Endothelial cell of umbilical vein (primary cell): ENCODE measurements around the gene CTSL. TPM values are rescaled to one million over a fixed set of nuclear protein-coding genes. Genes with fewer than 3 reads are reported as not detected.

Source experiments
- BruUV-seq: library from RNA; stranded (reverse); fragments of 400-500 nt; replicated peaks from 2 replicates; lab custom pipeline; 2021; lab: Mats Ljungman, UMichigan
- CTCF ChIA-PET: fragments of 300-600, 350-600 bp; sonication (Branson Sonifier 250); formaldehyde crosslinking; loops from one replicate; lab custom pipeline; 2021; ENCODE audit warnings: antibody characterized with exemption, inconsistent platforms; lab: Charles Lee
- POLR2A ChIA-PET: fragments of 300-600, 350-600 bp; sonication (Branson Sonifier 250); formaldehyde crosslinking; loops from one replicate; lab custom pipeline; 2021; ENCODE audit warnings: antibody characterized with exemption, inconsistent platforms; lab: Charles Lee
- DNase-seq: peaks from one replicate; pipeline ENCODE4 v3.0.0-alpha.2; 2011; ENCODE audit warnings: low read depth, low spot score
- FAIRE-seq: peaks from 2 replicates; lab custom pipeline; 2011; peaks lifted over from hg19 to GRCh38; lab: Jason Lieb, UNC
- H2AFZ ChIP-seq: 2 replicates; pipeline ENCODE4 v1.6.0; 2012; ENCODE audit warnings: low read depth, low read length, control low read depth, inconsistent platforms
- H3K27ac ChIP-seq: 2 replicates; pipeline ENCODE4 v1.5.1; 2011; ENCODE audit warnings: low read depth, mild to moderate bottlenecking, control low read depth, low read length, moderate library complexity; ENCODE audit not compliant: insufficient read depth
- H3K27me3 ChIP-seq, 2 experiments: 2 replicates each; pipeline versions ENCODE4 v1.6.0 to v1.6.1; 2011; ENCODE audit warnings: low read length in 2 of 2, mixed read lengths in 1 of 2; ENCODE audit not compliant: control insufficient read depth in 2 of 2, insufficient read depth in 2 of 2
- H3K36me3 ChIP-seq, 2 experiments: 2 replicates in 1 of 2; 3 replicates in 1 of 2; pipeline ENCODE4 v1.5.1; 2011; ENCODE audit warnings: low read length in 2 of 2, mild to moderate bottlenecking in 1 of 2, moderate library complexity in 1 of 2; ENCODE audit not compliant: control insufficient read depth in 2 of 2, insufficient read depth in 2 of 2; ENCODE audit errors: extremely low read depth in 1 of 2
- H3K4me1 ChIP-seq: 3 replicates; pipeline ENCODE4 v1.5.1; 2011; ENCODE audit warnings: mild to moderate bottlenecking, low read length; ENCODE audit not compliant: control insufficient read depth, insufficient read depth; ENCODE audit errors: extremely low read depth
- H3K4me2 ChIP-seq: 2 replicates; pipeline ENCODE4 v1.6.1; 2011; ENCODE audit warnings: low read length, control low read depth, mixed read lengths; ENCODE audit not compliant: insufficient read depth
- H3K4me3 ChIP-seq, 3 experiments: fragments of 200-600 bp in 1 of 3; sonication (generic), shearing (Covaris generic) in 1 of 3; replicated peaks in 1 of 3; 2 replicates each; pipeline ENCODE4 v1.5.1; 2011 to 2016; ENCODE audit warnings: control low read depth in 3 of 3, low read length in 3 of 3, mild to moderate bottlenecking in 2 of 3, inconsistent platforms in 1 of 3, low read depth in 1 of 3, moderate library complexity in 1 of 3; ENCODE audit not compliant: insufficient read depth in 1 of 3
- H3K79me2 ChIP-seq: 2 replicates; pipeline ENCODE4 v1.6.0; 2012; ENCODE audit warnings: low read length, inconsistent platforms; ENCODE audit not compliant: control insufficient read depth, insufficient read depth
- H3K9ac ChIP-seq: replicated peaks from 2 replicates; pipeline ENCODE3; 2011; ENCODE audit warnings: low read length, control low read depth; ENCODE audit not compliant: insufficient read depth; ENCODE audit errors: extremely low read depth
- H3K9me1 ChIP-seq: replicated peaks from 3 replicates; pipeline ENCODE4 v1.6.0; 2011; ENCODE audit warnings: mild to moderate bottlenecking, low read length; ENCODE audit not compliant: control insufficient read depth, insufficient read depth; ENCODE audit errors: extremely low read depth
- H3K9me3 ChIP-seq: replicated peaks from 2 replicates; pipeline ENCODE4 v1.5.1; 2012; ENCODE audit warnings: low read length, inconsistent platforms; ENCODE audit not compliant: control insufficient read depth, insufficient read depth
- H4K20me1 ChIP-seq: replicated peaks from 2 replicates; pipeline ENCODE3; 2011; ENCODE audit warnings: mild to moderate bottlenecking, low read length; ENCODE audit not compliant: control insufficient read depth, insufficient read depth; ENCODE audit errors: extremely low read depth
- EZH2 ChIP-seq: IDR thresholded peaks from 2 replicates; pipeline ENCODE4 v1.6.1; 2012; ENCODE audit warnings: borderline replicate concordance, low read depth, mild to moderate bottlenecking, moderate library complexity, low read length, inconsistent platforms; ENCODE audit not compliant: severe bottlenecking
- FOS ChIP-seq: IDR thresholded peaks from 2 replicates; pipeline ENCODE4 v1.6.1; 2011; ENCODE audit warnings: mild to moderate bottlenecking, low read length, moderate library complexity, borderline replicate concordance; ENCODE audit not compliant: insufficient read depth
- GATA2 ChIP-seq: IDR thresholded peaks from 2 replicates; pipeline ENCODE4 v1.7.0; 2011; ENCODE audit warnings: low read depth, mild to moderate bottlenecking, moderate library complexity, mixed read lengths, low read length; ENCODE audit not compliant: insufficient read length, insufficient read depth
- JUN ChIP-seq: IDR thresholded peaks from 2 replicates; pipeline ENCODE4 v1.6.1; 2011; ENCODE audit warnings: borderline replicate concordance, low read depth; ENCODE audit not compliant: insufficient read length, insufficient read depth
- MAX ChIP-seq: IDR thresholded peaks from 2 replicates; pipeline ENCODE4 v1.6.1; 2011; ENCODE audit not compliant: insufficient read depth, insufficient read length
- MYC ChIP-seq: IDR thresholded peaks from one replicate; pipeline ENCODE4 v1.6.1; 2011; ENCODE audit warnings: mild to moderate bottlenecking, low read depth, low read length
- POLR2A ChIP-seq: IDR thresholded peaks from 2 replicates; pipeline ENCODE4 v1.6.1; 2012; ENCODE audit warnings: low read depth, mild to moderate bottlenecking, control low read depth, low read length
- POLR2AphosphoS5 ChIP-seq: IDR thresholded peaks from 2 replicates; pipeline ENCODE4 v1.6.1; 2012; ENCODE audit warnings: low read depth, mild to moderate bottlenecking, control low read depth, low read length, moderate library complexity; ENCODE audit not compliant: insufficient read depth
- dilution Hi-C: fragments of 300-500 bp; cut with MboI; formaldehyde crosslinking; loops from one replicate; pipeline ENCODE4 v1.15.0; 2019; ENCODE audit warnings: low sequenced_read_pairs; ENCODE audit not compliant: extremely low pct_ligation_motif_present
- intact Hi-C: fragments of 100-400 bp; cut with micrococcal nuclease; formaldehyde crosslinking; loops from one replicate; pipeline ENCODE4 v1.10.0; 2022
- polyA plus RNA-seq, 4 experiments: library from polyadenylated mRNA; depleted of rRNA in 3 of 4; stranded (reverse) in 3 of 4; unstranded in 1 of 4; fragments of >200 nt; gene quantifications; 2 replicates each; pipeline versions ENCODE4 v1.2.1 to v1.2.3, GENCODE V29; 2011 to 2012; ENCODE audit warnings: missing spikeins in 1 of 4
- total RNA-seq: library from RNA; stranded (reverse); gene quantifications from 2 replicates; pipeline ENCODE4 v1.2.3, GENCODE V29; 2021
- TF ChIP-seq, protein P1 (sequence below), 2 donors: IDR thresholded peaks; 1 replicate in 1 of 2; 2 replicates in 1 of 2; pipeline ENCODE4 v1.5.1; 2011; ENCODE audit warnings: low read length in 2 of 2, mild to moderate bottlenecking in 2 of 2, moderate library complexity in 2 of 2, control low read depth in 1 of 2, inconsistent platforms in 1 of 2, low read depth in 1 of 2; ENCODE audit not compliant: insufficient read depth in 1 of 2; ENCODE audit errors: extremely low read depth in 1 of 2

CTSL gene
- total and polyA plus RNA-seq, 2 donors (not counting 3 experiments of a cell fraction or from before 2014, with no cell fraction given) = 98.4 to 107 TPM

DNA sequence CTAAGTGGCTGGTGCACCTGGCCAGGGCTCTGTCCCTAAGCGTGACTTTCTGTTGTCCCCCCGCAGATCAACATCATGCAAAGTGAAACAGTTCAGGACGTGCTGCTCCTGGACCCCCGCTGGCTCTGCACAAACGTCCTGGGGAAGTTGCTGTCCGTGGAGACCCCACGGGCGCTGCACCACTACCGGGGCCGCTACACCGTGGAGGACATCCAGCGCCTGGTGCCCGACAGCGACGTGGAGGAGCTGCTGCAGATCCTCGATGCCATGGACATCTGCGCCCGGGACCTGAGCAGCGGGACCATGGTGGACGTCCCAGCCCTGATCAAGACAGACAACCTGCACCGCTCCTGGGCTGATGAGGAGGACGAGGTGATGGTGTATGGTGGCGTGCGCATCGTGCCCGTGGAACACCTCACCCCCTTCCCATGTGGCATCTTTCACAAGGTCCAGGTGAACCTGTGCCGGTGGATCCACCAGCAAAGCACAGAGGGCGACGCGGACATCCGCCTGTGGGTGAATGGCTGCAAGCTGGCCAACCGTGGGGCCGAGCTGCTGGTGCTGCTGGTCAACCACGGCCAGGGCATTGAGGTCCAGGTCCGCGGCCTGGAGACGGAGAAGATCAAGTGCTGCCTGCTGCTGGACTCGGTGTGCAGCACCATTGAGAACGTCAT, 19.7 kb upstream of the CTSL start:
- Histone ChIP-seq H3K4me3 (no peak overlapping the region), H3K36me3 (peaks cover 4 to 45% of the 10 kb centered on the region in 2 experiments), H3K27ac (no peak overlapping the region), H3K9ac (no peak overlapping the region), H2AFZ (no peak overlapping the region), H3K79me2 (no peaks in the 10 kb centered on the region), H3K4me1 (no peaks in the 10 kb centered on the region), H3K27me3 (no peaks in the 10 kb centered on the region), H3K4me2 (no peak overlapping the region), H3K9me1 (no peaks in the 10 kb centered on the region), H3K9me3 (no peaks in the 10 kb centered on the region), H4K20me1 (no peaks in the 10 kb centered on the region)
- dilution Hi-C loops (no loop called here), intact Hi-C loops (no loop called here)
- no TSS peak for BruUV-seq
- DNase-seq (no peak), FAIRE-seq (no peak)
- ChIA-PET POLR2A (no interaction called here), CTCF (interaction anchor here (1.0 kb wide), 1 partner anchor 106 kb away, joined by 5 read pairs; no protein-coding TSS in a partner anchor)
- TF ChIP-seq MAX = no peak
- TF ChIP-seq POLR2AphosphoS5 = no peak
- TF ChIP-seq FOS = no peak
- TF ChIP-seq MYC = no peak
- no peak for TF ChIP-seq EZH2
- no peak for TF ChIP-seq JUN
- TF ChIP-seq POLR2A = no peak
- TF ChIP-seq GATA2 = no peak
- TF ChIP-seq, protein P1, sequence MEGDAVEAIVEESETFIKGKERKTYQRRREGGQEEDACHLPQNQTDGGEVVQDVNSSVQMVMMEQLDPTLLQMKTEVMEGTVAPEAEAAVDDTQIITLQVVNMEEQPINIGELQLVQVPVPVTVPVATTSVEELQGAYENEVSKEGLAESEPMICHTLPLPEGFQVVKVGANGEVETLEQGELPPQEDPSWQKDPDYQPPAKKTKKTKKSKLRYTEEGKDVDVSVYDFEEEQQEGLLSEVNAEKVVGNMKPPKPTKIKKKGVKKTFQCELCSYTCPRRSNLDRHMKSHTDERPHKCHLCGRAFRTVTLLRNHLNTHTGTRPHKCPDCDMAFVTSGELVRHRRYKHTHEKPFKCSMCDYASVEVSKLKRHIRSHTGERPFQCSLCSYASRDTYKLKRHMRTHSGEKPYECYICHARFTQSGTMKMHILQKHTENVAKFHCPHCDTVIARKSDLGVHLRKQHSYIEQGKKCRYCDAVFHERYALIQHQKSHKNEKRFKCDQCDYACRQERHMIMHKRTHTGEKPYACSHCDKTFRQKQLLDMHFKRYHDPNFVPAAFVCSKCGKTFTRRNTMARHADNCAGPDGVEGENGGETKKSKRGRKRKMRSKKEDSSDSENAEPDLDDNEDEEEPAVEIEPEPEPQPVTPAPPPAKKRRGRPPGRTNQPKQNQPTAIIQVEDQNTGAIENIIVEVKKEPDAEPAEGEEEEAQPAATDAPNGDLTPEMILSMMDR (IDR thresholded peaks at IDR 0.05; ENCODE audit: extremely low read depth in 1 of 2, insufficient read depth in 1 of 2, low read depth in 1 of 2, low read length in 2 of 2) = no peak
